Panc1 (cell line): ENCODE data around the gene GMEB1.

ENCODE experiments used
- CTCF ChIP-seq: fragments of 450-650 bp; IDR thresholded peaks from 2 replicates; pipeline ENCODE4 v1.5.1; 2017; ENCODE audit warnings: mild to moderate bottlenecking
- POLR2AphosphoS5 ChIP-seq: IDR thresholded peaks from 2 replicates; pipeline ENCODE4 v1.6.1; 2012; ENCODE audit warnings: mild to moderate bottlenecking, low read depth, low read length, moderate library complexity
- REST ChIP-seq, 2 experiments: IDR thresholded peaks; 2 replicates each; pipeline ENCODE4 v1.6.1; 2011 to 2012; ENCODE audit warnings: low read depth in 2 of 2, control low read depth in 1 of 2, low read length in 1 of 2, mild to moderate bottlenecking in 1 of 2, moderate library complexity in 1 of 2; ENCODE audit not compliant: insufficient read depth in 1 of 2
- TCF7L2 ChIP-seq: IDR thresholded peaks from 2 replicates; pipeline ENCODE4 v1.6.1; 2011; ENCODE audit warnings: mild to moderate bottlenecking, low read depth, low read length, inconsistent platforms

- no peak for TF ChIP-seq CTCF
- no peak for TF ChIP-seq TCF7L2
- no peak for TF ChIP-seq POLR2AphosphoS5
- no peak for TF ChIP-seq REST (IDR thresholded peaks at IDR 0.05; ENCODE audit: insufficient read depth in 1 of 2, low read depth in 2 of 2, low read length in 1 of 2)
Observed at GRCh38 chr1:28718166-28718565, 49.6 kb downstream of the GMEB1 start.
